ENCODE results near the gene EEFSEC.

DNA sequence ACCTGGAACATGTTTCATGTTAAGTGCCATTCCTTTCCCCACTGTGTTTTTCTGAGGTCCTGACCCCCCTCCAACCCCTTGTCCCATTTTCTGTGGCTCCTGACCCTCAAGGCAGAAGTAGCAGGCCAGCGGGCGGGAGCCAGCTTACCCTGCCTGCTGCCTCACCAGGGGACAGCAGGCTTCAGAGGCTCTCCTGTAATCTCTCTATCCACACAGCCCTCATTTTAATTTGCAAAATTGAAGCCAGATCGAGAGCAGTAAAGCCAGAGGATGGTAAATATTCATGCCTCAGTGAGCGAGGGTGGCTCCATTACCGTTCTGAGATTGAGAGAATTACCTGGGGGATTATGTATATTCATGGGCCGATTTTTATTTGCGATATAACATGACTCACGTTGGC lies 165.8 kb downstream of the EEFSEC start:
- no peak for TF ChIP-seq EZH2phosphoT487 (IDR thresholded peaks at IDR 0.05; ENCODE audit: insufficient read depth, low read depth)
- no peak for TF ChIP-seq EZH2 (IDR thresholded peaks at IDR 0.05; ENCODE audit: insufficient read depth, poor library complexity, severe bottlenecking)

All from GM23248 (cell line).